ENCODE results near the gene PDE1A. TPM values are rescaled to one million over a fixed set of nuclear protein-coding genes. Genes with fewer than 3 reads are reported as not detected.
A peak's percentile ranks its signal among the peaks of the same experiment; 100 is the strongest.

PDE1A gene
- total and polyA plus RNA-seq, 2 of the 4 experiments (the other 2 are of a cell fraction) = 0.24 to 0.90 TPM

- Histone ChIP-seq H3K9ac (ENCODE audit: low read depth, low read length) (no peak overlapping the region), H2BK120ac (ENCODE audit: low read depth, low read length) (no peak overlapping the region), H4K91ac (ENCODE audit: insufficient read depth, low read depth, low read length) (no peak overlapping the region), H3K79me1 (ENCODE audit: low read depth in 1 of 2, low read length in 2 of 2) (no peaks in the 10 kb centered on the region), H3K4me1 (ENCODE audit: control insufficient read depth, insufficient read depth, low read length) (no peaks in the 10 kb centered on the region), H3K4me2 (ENCODE audit: low read depth, low read length) (no peak overlapping the region), H4K5ac (ENCODE audit: low read depth, low read length) (no peak overlapping the region), H3K27ac (ENCODE audit: insufficient read depth, low read length) (no peak overlapping the region), H3K18ac (ENCODE audit: low read depth, low read length) (no peak overlapping the region), H3K27me3 (ENCODE audit: control insufficient read depth, insufficient read depth, low read length) (no peaks in the 10 kb centered on the region), H4K20me1 (ENCODE audit: insufficient read depth, low read length) (no peaks in the 10 kb centered on the region), H2AK5ac (ENCODE audit: low read depth, low read length) (no peak overlapping the region), H3K23ac (ENCODE audit: low read depth, low read length) (no peak overlapping the region), H2BK20ac (ENCODE audit: low read depth, low read length) (no peak overlapping the region; the same call in 1 of the 2 replicates), H3K9me1 (ENCODE audit: insufficient read depth, low read length) (no peaks in the 10 kb centered on the region), H2AFZ (replicated peaks; ENCODE audit: low read length, poor library complexity) (no peak overlapping the region), H2BK5ac (ENCODE audit: low read depth, low read length, poor library complexity, severe bottlenecking) (no peak overlapping the region), H3K36me3 (ENCODE audit: control insufficient read depth, insufficient read depth, low read length) (no peaks in the 10 kb centered on the region), H3K14ac (replicated peaks; ENCODE audit: low read depth, low read length) (no peak overlapping the region), H3K4ac (ENCODE audit: low read depth, low read length) (no peak overlapping the region), H2AK9ac (replicated peaks; ENCODE audit: low read depth, low read length, poor library complexity) (no peak overlapping the region), H3K4me3 (ENCODE audit: insufficient read depth, low read depth, low read length) (no peak overlapping the region), H4K8ac (ENCODE audit: low read depth in 2 of 2, low read length in 2 of 2) (no peak overlapping the region), H3K56ac (ENCODE audit: extremely low read depth, insufficient read depth, low read length) (no peak overlapping the region), H2BK15ac (ENCODE audit: low read depth, low read length) (no peak overlapping the region), H3K9me3 (ENCODE audit: control insufficient read depth, insufficient read depth, low read length) (no peaks in the 10 kb centered on the region)
- WGBS, 2 experiments (ENCODE audit: extremely low coverage in 2 of 2, insufficient read length in 1 of 2) = 53% methylated on average over 3 of the region's 5 CpGs; no CpG with 5 or more reads in 1 of the 2 experiments
- ChIA-PET POLR2A (ENCODE audit: unreplicated experiment) (no interaction called here), CTCF (interaction anchor here (0.6 to 1.8 kb wide), 7 partner anchors 9 to 685 kb away, joined by 3 to 6 read pairs (median 3); no protein-coding TSS in a partner anchor)
- peak; percentile 27 for DNase-seq
- no TSS peak for BruUV-seq (replicated peaks)
- in situ Hi-C loops (cut with MboI; ENCODE audit: low sequenced_read_pairs) = no loop called here
- TF ChIP-seq MXI1 (IDR thresholded peaks at IDR 0.05; ENCODE audit: borderline replicate concordance, low read depth, low read length) = no peak
- peak; percentile 42 for TF ChIP-seq RAD21 (IDR thresholded peaks at IDR 0.05; ENCODE audit: low read length)
- TF ChIP-seq SMC3 (IDR thresholded peaks at IDR 0.05; ENCODE audit: low read depth, low read length) = peak; percentile 50; the same call in 1 of the 2 replicates
- peak; percentile 34; the same call in 1 of the 2 replicates for TF ChIP-seq CTCF (conservative IDR thresholded peaks at IDR 0.05; ENCODE audit: low read depth, low read length)
- no peak for TF ChIP-seq CEBPB (IDR thresholded peaks at IDR 0.05; ENCODE audit: low read depth, low read length)
- ATAC-seq (ENCODE audit: low read depth) = no peak
- intact Hi-C loops (cut with micrococcal nuclease) = loop anchor here (2.0 kb wide), 1 partner anchor 410 kb away; no protein-coding TSS in a partner anchor
- dilution Hi-C loops (cut with HindIII; ENCODE audit: low sequenced_read_pairs, unreplicated experiment) = no loop called here
Observed at GRCh38 chr2:182240862-182241371, 185.9 kb downstream of the PDE1A start.
